ENCODE results near the gene CMIP.

GRCh38 chr16:81467072-81467471 lies 22.5 kb downstream of the CMIP start:
- no peak for TF ChIP-seq CTCF (IDR thresholded peaks at IDR 0.05)
- no peak for TF ChIP-seq POLR2A (IDR thresholded peaks at IDR 0.05)

Data from Peyer's patch (tissue), 4 donors.